Ascending aorta (tissue), 2 donors: ENCODE results near the gene NRBP1. TPM values are rescaled to one million over a fixed set of nuclear protein-coding genes. Genes with fewer than 3 reads are reported as not detected.

Experiments
- DNase-seq, 2 donors: peaks; one replicate each; pipeline ENCODE4 v3.0.0-alpha.2; 2019; ENCODE audit warnings: low spot score in 2 of 2
- H3K27ac ChIP-seq, 2 donors: fragments of 200-600 bp; sonication (generic); one replicate each; pipeline ENCODE4 v1.5.1; 2016 to 2017; ENCODE audit warnings: mild to moderate bottlenecking in 1 of 2
- H3K27me3 ChIP-seq: fragments of 200-600 bp; sonication (generic); one replicate; pipeline ENCODE4 v1.5.1; 2017
- H3K36me3 ChIP-seq, 2 donors: fragments of 200-600 bp; sonication (generic); one replicate each; pipeline ENCODE4 v1.5.1; 2016
- H3K4me1 ChIP-seq, 2 donors: fragments of 200-600 bp; sonication (generic); one replicate each; pipeline ENCODE4 v1.5.1; 2016 to 2017; ENCODE audit warnings: mild to moderate bottlenecking in 1 of 2
- H3K4me3 ChIP-seq, 2 donors: fragments of 200-600 bp; sonication (generic); one replicate each; pipeline ENCODE4 v1.5.1; 2016 to 2017; ENCODE audit warnings: mild to moderate bottlenecking in 1 of 2
- H3K9me3 ChIP-seq, 2 donors: fragments of 200-600 bp; sonication (generic); one replicate each; pipeline ENCODE4 v1.5.1; 2016
- CTCF ChIP-seq, 3 experiments: fragments of 200-600 bp in 2 of 3; fragments of 450-650 bp in 1 of 3; sonication (generic) in 2 of 3; IDR thresholded peaks; one replicate each; pipeline ENCODE4 v1.5.1; 2016 to 2019; ENCODE audit warnings: antibody characterized with exemption in 3 of 3, mild to moderate bottlenecking in 1 of 3, moderate library complexity in 1 of 3
- intact Hi-C: fragments of 100-400 bp; cut with DNase I; formaldehyde crosslinking; loops from one replicate; pipeline ENCODE4 v1.15.1; 2023
- total RNA-seq: library from RNA; depleted of rRNA; stranded (reverse); fragments of >200 nt; gene quantifications from one replicate; pipeline ENCODE4 v1.1.0, GENCODE V29; 2016

NRBP1 gene
- total RNA-seq, result 42.1 TPM

- peak within 1 kb of the TSS; percentile 93 to 98 for H3K4me3 ChIP-seq
- DNase-seq, result peak; percentile 58 to 93
- peak within 1 kb of the TSS; percentile 95 to 99 for H3K27ac ChIP-seq
- H3K36me3 ChIP-seq, result peaks cover 3% of the 10 kb centered on the region in 2 donors
- no peaks in the 10 kb centered on the region for H3K27me3 ChIP-seq
- no peak for TF ChIP-seq CTCF (IDR thresholded peaks at IDR 0.05)
- intact Hi-C loops, result loop anchor here (1.0 to 2.0 kb wide), 6 partner anchors 19 to 154 kb away; partner anchors contain the start of genes IFT172, MPV17, PPM1G and ZNF512
- H3K9me3 ChIP-seq, result no peaks in the 10 kb centered on the region
- H3K4me1 ChIP-seq, result peaks cover 16 to 22% of the 10 kb centered on the region in 2 donors
Observed at GRCh38 chr2:27428213-27428977, at the start of gene NRBP1. Gene NRBP1, plus strand, starts transcription at chr2:27428631. Its CDS starts 4,643 bp downstream, at chr2:27433274.

- no peak for DNase-seq
- H3K4me3 ChIP-seq, result no peak overlapping the region
Observed at GRCh38 chr2:27378809-27379290, 49.6 kb upstream of the NRBP1 start.

DNA sequence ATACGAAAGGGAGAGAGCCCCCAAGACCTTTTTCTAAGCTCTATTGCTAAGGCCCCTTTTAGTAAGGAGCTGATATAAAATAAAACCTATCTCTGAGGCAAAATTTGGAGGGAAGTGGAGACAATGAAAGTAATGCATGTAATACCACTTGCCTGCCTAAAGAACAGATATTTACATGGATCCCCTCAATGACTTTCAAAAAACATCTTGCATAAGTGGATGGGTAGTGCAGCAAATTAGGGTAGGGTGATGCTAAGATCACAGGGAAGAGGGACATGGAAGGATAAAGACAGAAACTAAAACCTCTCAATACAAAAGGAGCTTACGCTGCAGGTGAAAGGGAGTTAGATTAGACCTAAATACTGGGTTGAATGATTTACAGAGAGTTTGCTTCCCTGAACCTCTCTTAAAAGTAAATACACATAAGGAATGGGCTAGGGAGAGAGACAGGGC lies 49.0 kb upstream of the NRBP1 start:
- Histone ChIP-seq H3K4me1 (peaks cover 0 to 16% of the 10 kb centered on the region in 2 donors), H3K27ac (peak overlapping the region; percentile 89 to 90), H3K27me3 (no peaks in the 10 kb centered on the region), H3K9me3 (no peaks in the 10 kb centered on the region), H3K4me3 (peak overlapping the region; percentile 89 to 96), H3K36me3 (peaks cover 57 to 65% of the 10 kb centered on the region in 2 donors)
- intact Hi-C loops, result no loop called here
- DNase-seq, result no peak
- TF ChIP-seq CTCF (IDR thresholded peaks at IDR 0.05), result no peak

More at GRCh38 chr2:27378809-27379290, 49.6 kb upstream of the NRBP1 start:
- peaks cover 0 to 16% of the 10 kb centered on the region in 2 donors for H3K4me1 ChIP-seq
- peaks cover 57 to 65% of the 10 kb centered on the region in 2 donors for H3K36me3 ChIP-seq
- no peaks in the 10 kb centered on the region for H3K27me3 ChIP-seq
- no peaks in the 10 kb centered on the region for H3K9me3 ChIP-seq
- H3K27ac ChIP-seq, result no peak overlapping the region
- intact Hi-C loops, result no loop called here
- TF ChIP-seq CTCF (IDR thresholded peaks at IDR 0.05), result no peak

DNA sequence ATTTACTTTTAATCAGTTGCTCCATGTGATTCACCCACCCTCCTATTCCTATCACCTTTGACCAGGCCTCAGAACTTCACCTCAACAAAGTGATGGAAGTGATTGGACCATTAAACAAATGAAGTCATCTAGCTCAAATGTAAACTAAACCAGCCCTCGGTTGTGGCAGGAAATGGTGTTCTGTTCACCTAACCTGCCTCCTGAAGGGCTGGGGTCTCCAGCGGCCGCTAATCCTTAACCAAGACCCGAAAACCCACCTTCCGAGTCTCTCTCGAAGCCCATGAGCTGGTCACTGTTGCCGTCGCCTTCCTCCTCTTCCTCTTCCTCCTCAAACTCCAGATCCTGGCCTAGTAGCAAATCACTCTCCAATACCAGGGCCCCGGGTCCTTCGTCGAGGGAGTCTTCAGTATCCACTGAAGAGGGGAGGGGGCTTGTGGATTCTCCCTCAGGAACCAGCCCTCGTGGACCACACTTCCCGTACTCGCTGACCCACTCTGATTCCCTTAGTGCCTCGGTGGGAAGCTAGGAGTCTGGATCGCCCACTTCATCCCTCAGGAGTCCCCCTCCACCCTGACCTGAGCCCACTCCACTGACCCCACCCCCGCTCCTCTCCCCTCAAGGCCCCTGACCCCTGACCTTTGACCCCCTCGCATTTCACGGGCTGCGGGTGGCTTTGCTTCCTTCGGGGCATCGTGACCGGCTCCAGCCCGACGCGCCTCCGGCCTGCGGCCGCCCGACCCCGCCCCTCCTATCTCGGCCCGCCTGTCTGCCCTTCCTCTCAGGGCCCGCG lies 48.4 kb upstream of the NRBP1 start:
- Histone ChIP-seq H3K27me3 (no peaks in the 10 kb centered on the region), H3K27ac (peak overlapping the region; percentile 89 to 90), H3K4me1 (peaks cover 0 to 16% of the 10 kb centered on the region in 2 donors), H3K4me3 (peak overlapping the region; percentile 89 to 96), H3K9me3 (no peaks in the 10 kb centered on the region), H3K36me3 (peaks cover 56 to 65% of the 10 kb centered on the region in 2 donors)
- no peak for TF ChIP-seq CTCF (IDR thresholded peaks at IDR 0.05)
- intact Hi-C loops, result loop anchor here (1.0 to 2.0 kb wide), 4 partner anchors 10 to 49 kb away; partner anchors contain the start of genes EIF2B4, GTF3C2, NRBP1 and PPM1G
- DNase-seq, result peak in 1 of 2 donors; percentile 88
